ENCODE measurements around the gene MCM3AP. TPM values are rescaled to one million over a fixed set of nuclear protein-coding genes. Genes with fewer than 3 reads are reported as not detected.

Gene MCM3AP
- polyA plus RNA-seq, 1 experiment, result 31.6 TPM

DNA sequence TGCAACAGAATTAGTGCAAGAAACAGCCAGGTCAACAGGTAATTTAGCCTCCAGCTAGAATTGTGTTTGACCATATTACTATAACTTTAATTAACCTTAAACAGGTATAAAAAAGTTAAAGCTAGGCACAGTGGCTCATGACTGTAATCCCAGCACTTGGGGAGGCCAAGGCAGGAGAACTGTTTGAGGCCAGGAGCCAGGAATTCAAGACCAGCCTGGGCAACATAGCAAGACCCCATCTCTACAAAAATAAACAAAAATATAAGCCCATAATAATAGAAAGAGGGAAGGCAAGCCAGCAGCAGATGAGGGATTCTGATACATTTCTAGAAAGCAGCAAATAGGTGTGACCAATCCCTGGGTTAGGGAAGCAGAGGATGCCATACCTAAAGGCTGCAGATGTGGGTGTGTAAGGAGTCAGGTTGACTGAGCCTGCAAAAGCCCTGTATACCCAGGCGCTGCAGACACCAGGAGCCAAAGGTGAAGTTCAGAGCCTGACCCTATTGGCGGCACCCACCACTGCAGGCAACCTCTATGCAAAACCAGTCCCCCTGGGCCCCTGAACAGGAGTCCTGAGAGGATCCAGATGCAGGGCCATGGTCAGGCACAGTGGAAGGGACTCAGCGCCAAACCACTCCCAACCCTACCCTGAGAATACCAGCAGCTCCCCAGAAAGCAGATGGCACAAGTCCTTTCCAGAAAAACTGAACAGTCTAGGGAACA, 37.6 kb downstream of the MCM3AP start:
- Histone ChIP-seq H3K36me3 (ENCODE audit: control insufficient read depth, insufficient read depth, low read length) (peaks cover 41% of the 10 kb centered on the region), H3K4me3 (ENCODE audit: low read depth, low read length) (no peak overlapping the region), H3K27me3 (ENCODE audit: control insufficient read depth, insufficient read depth, low read length) (no peaks in the 10 kb centered on the region)
- POLR2A ChIA-PET, result no interaction called here
- CTCF ChIA-PET, result interaction anchor here (0.7 kb wide), 1 partner anchor 95 kb away, joined by 3 read pairs; no protein-coding TSS in a partner anchor
- no peak for DNase-seq (ENCODE audit: low read depth)
- TF ChIP-seq, protein P1, sequence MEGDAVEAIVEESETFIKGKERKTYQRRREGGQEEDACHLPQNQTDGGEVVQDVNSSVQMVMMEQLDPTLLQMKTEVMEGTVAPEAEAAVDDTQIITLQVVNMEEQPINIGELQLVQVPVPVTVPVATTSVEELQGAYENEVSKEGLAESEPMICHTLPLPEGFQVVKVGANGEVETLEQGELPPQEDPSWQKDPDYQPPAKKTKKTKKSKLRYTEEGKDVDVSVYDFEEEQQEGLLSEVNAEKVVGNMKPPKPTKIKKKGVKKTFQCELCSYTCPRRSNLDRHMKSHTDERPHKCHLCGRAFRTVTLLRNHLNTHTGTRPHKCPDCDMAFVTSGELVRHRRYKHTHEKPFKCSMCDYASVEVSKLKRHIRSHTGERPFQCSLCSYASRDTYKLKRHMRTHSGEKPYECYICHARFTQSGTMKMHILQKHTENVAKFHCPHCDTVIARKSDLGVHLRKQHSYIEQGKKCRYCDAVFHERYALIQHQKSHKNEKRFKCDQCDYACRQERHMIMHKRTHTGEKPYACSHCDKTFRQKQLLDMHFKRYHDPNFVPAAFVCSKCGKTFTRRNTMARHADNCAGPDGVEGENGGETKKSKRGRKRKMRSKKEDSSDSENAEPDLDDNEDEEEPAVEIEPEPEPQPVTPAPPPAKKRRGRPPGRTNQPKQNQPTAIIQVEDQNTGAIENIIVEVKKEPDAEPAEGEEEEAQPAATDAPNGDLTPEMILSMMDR (IDR thresholded peaks at IDR 0.05; ENCODE audit: insufficient read depth, low read depth, low read length), result no peak

DNA sequence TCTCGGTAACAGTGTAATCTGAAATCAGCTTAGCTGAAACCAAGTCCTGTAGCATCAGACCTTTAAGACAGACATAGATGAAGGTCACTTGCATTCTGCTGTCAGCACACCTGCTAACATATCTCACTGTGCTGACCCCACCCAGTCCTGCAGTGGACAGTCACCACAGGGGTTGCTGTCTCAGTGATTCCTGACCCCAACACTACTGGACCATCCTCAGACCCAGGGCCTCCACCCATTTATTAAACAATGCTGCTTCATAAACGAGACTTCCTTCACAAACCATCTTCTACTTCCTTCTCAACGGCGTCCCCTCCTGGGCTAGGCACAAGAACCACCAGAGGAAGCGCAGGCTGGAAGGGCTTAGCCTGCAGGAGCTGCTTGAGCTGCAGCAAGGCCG, 39.1 kb downstream of the MCM3AP start:
- POLR2A ChIA-PET, result no interaction called here
- TF ChIP-seq, protein P1 (IDR thresholded peaks at IDR 0.05; ENCODE audit: insufficient read depth, low read depth, low read length), result no peak

DNA sequence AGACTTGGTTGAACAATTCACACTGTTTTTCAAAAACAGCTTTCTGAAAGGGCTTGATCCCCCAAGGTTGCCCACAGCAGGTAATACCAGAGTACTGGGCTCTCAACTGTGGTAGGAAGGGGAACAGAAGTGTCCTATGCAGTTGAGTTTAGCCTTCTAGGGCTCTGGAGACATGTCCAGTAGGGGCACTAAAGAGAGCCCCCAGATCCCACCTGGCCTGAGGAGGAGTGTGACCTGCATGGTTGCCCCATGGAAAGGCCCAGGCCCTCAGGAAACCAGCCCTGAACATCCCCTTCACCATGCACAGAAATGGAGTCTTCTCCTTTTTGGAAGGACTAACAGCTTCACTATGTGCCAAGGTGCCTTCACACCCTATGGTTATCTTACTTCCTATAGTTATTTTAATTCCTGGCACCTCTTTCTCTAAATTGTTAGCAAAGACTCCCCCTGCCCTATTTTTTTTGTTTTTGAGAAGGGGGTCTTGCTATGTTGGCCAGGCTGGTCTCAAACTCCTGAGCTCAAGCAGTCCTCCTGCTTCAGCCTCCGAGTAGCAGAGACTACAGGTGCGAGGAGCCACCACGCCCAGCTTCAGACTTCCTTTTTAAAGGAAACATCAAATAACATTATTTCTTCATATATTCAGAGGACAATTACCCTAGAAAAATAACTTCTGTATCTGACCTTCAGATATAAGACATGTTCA, 40.0 kb downstream of the MCM3AP start:
- POLR2A ChIA-PET, result no interaction called here
- no peak overlapping the region for H3K4me3 ChIP-seq (ENCODE audit: low read depth, low read length)
- CTCF ChIA-PET, result interaction anchor here (1.8 to 2.0 kb wide), 2 partner anchors 9 to 20 kb away, joined by 4 read pairs; no protein-coding TSS in a partner anchor
- peaks cover 42% of the 10 kb centered on the region for H3K36me3 ChIP-seq (ENCODE audit: control insufficient read depth, insufficient read depth, low read length)
- no peak for DNase-seq (ENCODE audit: low read depth)
- TF ChIP-seq, protein P1 (IDR thresholded peaks at IDR 0.05; ENCODE audit: insufficient read depth, low read depth, low read length), result no peak
- H3K27me3 ChIP-seq (ENCODE audit: control insufficient read depth, insufficient read depth, low read length), result no peaks in the 10 kb centered on the region

More for the DNA sequence above, 39.1 kb downstream of the MCM3AP start:
- Histone ChIP-seq H3K4me3 (ENCODE audit: low read depth, low read length) (no peak overlapping the region), H3K36me3 (ENCODE audit: control insufficient read depth, insufficient read depth, low read length) (peaks cover 40% of the 10 kb centered on the region), H3K27me3 (ENCODE audit: control insufficient read depth, insufficient read depth, low read length) (no peaks in the 10 kb centered on the region)
- CTCF ChIA-PET, result interaction anchor here (1.1 to 2.0 kb wide), 2 partner anchors 8 to 11 kb away, joined by 3 to 4 read pairs; no protein-coding TSS in a partner anchor
- no peak for DNase-seq (ENCODE audit: low read depth)

DNA sequence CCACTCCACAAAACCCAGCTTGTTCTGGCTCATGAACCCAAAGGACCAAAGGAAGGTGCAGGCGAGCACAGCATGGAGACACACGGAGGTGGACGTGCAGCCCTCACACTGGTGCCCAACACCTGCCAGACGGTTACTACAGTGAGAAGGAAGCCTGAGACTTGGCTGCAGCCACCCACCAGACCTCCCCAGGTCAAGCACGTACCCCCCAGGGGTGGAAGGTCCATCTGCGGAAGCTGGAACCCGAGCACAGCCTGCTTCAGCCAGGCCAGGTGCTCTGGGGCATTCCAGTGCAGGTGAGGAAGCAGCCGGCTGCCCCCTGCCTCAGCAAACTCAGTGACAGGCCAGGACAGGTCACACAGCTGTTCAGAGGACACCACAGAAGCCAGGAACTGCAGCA, 40.8 kb downstream of the MCM3AP start:
- Histone ChIP-seq H3K36me3 (ENCODE audit: control insufficient read depth, insufficient read depth, low read length) (peaks cover 45% of the 10 kb centered on the region), H3K27me3 (ENCODE audit: control insufficient read depth, insufficient read depth, low read length) (no peaks in the 10 kb centered on the region), H3K4me3 (ENCODE audit: low read depth, low read length) (no peak overlapping the region)
- ChIA-PET POLR2A (no interaction called here), CTCF (interaction anchor here (1.8 to 2.0 kb wide), 2 partner anchors 10 to 20 kb away, joined by 4 read pairs; no protein-coding TSS in a partner anchor)
- TF ChIP-seq, protein P1 (IDR thresholded peaks at IDR 0.05; ENCODE audit: insufficient read depth, low read depth, low read length), result no peak
- DNase-seq (ENCODE audit: low read depth), result no peak

DNA sequence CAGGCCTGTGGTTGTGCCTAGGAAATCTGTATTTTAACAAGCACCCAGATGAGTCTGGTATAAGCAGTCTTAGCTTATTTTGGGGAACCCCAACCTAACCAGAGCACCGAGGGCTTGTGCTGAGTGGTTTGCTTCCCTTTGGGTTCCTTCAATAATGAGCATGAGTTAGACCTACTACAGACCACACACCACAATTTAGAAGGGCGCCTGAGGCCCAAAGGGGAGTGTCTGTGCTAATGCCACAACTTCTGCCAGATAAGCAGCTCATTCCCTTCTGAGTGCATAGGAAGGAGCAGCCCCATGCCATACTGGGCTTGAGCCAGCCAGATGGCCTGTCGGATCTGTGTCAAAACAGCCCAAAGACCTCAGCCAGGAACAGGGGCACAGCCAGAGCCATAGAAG, 41.5 kb downstream of the MCM3AP start:
- Histone ChIP-seq H3K27me3 (ENCODE audit: control insufficient read depth, insufficient read depth, low read length) (no peaks in the 10 kb centered on the region), H3K36me3 (ENCODE audit: control insufficient read depth, insufficient read depth, low read length) (peaks cover 45% of the 10 kb centered on the region), H3K4me3 (ENCODE audit: low read depth, low read length) (no peak overlapping the region)
- POLR2A ChIA-PET, result no interaction called here
- CTCF ChIA-PET, result interaction anchor here (1.8 kb wide), 1 partner anchor 19 kb away, joined by 4 read pairs; no protein-coding TSS in a partner anchor
- TF ChIP-seq, protein P1 (IDR thresholded peaks at IDR 0.05; ENCODE audit: insufficient read depth, low read depth, low read length), result no peak
- no peak for DNase-seq (ENCODE audit: low read depth)

Data from BJ (cell line).